Measurements from ENCODE around the gene BIK.

Gene BIK

DNA sequence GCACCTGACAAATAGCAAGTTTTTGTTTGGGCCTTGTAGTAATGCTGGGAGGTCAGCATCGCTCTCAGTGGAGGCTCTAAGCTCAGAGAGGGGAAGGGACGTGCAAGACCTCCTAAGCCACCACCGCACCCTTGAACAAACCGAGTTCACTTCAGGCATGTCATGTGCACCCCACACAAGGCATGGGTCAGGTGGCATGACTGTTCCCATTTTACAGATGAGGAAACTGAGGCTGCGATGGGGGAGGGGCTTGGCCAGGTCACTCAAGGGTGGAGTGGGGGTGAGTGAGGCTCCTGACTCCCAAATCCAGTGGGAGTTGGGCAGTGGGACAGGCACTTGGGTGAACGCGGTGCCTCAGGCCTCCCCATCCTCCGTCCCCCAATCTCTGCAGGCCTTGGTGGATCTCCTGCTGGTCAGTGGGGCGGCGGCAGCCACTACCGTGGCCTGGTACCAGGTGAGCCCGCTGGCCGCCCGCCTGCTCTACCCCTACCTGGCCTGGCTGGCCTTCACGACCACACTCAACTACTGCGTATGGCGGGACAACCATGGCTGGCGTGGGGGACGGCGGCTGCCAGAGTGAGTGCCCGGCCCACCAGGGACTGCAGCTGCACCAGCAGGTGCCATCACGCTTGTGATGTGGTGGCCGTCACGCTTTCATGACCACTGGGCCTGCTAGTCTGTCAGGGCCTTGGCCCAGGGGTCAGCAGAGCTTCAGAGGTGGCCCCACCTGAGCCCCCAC is 52.0 kb downstream of the BIK start:
- no peak for DNase-seq (ENCODE audit: low read depth)

DNA sequence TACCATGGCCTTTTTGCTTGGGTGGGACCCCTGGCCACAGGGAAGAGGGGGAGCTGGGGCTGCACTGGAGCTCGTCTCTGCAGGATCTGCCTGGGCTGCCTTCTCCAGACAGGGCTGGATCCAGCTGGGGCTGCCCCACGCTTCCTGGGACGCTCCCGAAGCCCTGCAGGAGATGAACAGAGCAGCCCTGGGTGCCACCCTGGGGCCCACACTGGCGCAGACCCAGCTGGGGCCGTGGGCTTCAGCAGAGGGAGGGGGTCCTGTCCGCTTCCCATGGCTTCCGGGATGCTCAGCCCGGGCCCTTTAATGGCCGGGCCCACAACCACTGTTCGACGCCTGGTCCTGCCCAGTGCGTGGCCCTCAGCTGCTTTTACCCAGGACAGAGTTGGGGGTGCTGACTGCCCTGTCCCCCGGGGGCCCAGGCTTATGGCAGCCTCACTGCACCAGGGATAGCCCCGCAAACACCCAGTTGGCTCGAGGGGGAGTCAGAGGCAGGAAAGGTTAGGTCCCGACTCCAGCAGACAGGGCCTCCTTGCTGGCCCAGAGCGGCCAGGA is 52.8 kb downstream of the BIK start:
- DNase-seq (ENCODE audit: low read depth) = no peak

DNA sequence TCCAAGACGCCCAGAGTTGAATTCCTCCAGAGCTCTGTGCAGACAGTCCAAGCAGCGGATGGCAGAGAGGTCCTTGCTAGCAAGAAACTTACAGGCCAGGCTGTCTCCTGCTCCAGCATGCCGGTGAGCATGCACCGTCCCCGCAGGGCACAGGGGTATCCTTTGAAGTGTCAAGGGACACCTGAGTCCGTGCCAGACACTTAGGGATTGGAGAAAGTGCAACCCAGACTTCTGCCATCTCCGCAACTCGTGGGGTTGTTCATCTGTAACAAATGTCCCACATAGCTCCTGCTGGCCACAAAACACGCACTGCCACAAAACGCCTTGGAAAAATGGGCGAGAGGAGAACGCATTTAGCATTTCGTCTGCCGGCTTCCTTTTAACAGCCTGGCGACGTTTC is 54.1 kb downstream of the BIK start:
- DNase-seq (ENCODE audit: low read depth) = no peak

GRCh38 chr22:43166132-43166930 is 55.8 kb downstream of the BIK start:
- no peak for DNase-seq (ENCODE audit: low read depth)

DNA sequence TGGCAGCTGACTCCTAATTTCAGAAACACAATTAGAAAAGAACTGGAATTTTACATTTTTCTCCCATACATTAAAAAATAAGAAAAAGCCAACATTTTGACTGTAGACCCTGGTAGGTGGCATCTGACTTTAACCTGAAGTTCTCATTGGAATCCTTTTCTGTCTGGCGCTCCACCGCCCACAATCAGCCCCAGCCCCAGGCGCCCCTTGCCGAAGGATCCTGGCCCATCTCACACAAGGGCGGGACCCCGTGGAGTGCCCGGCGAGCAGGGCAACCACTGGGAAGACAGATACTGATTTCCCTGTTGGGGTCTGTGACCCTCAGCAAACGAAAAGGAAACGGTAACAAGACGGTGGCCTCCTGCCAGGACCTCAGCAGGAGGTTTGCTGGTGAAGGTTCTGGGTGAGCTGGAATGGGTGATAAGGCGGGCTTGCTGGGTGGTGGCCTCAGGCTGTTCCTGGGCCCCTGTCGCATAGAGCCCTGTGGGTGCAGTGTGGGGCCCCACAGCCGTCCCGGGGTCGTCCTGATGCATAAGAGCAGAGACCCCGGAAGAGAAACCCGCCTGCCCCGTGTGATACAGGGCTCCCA is 56.5 kb downstream of the BIK start:
- DNase-seq (ENCODE audit: low read depth) = no peak

DNA sequence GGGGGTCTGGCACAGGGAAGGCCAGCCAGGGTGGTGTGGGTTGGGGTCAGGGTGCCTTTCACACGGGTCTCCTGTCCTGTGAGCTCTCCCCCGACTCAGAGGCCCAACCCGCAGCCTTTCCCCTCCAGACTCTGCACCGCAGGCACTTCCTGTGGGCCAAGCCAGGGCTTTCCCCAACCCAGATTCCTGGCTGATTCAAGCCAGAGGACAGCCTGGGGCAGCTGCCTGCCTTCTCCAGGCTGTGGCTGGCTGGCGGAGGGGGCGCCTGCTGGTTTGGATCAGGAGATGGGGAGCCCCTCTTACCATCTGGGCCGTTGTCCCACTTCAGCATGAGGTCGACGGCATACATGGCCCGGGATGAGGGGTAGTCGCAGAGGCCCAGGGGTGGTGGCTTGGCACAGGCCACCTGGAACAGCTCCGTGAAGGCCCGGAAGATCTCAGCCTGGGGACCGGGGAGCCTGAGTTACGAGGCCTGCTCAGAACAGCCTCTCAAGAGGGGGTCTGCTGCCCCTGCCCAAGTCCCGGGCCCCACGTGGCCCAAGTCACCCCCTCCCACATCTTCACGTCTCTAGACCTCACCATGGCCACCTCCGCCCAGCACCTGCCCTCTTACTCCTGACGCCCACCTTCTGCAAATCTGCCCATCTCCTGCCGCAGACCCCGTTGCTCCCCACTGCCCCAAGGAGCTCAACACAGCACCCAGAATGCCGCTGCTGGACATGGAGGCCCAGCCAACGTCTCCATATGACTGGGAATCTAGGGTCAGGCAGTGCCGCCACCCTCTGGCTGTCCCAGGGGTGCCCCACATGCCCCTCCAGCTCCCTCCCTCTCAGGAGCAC is 58.1 kb downstream of the BIK start:
- DNase-seq (ENCODE audit: low read depth) = no peak

DNA sequence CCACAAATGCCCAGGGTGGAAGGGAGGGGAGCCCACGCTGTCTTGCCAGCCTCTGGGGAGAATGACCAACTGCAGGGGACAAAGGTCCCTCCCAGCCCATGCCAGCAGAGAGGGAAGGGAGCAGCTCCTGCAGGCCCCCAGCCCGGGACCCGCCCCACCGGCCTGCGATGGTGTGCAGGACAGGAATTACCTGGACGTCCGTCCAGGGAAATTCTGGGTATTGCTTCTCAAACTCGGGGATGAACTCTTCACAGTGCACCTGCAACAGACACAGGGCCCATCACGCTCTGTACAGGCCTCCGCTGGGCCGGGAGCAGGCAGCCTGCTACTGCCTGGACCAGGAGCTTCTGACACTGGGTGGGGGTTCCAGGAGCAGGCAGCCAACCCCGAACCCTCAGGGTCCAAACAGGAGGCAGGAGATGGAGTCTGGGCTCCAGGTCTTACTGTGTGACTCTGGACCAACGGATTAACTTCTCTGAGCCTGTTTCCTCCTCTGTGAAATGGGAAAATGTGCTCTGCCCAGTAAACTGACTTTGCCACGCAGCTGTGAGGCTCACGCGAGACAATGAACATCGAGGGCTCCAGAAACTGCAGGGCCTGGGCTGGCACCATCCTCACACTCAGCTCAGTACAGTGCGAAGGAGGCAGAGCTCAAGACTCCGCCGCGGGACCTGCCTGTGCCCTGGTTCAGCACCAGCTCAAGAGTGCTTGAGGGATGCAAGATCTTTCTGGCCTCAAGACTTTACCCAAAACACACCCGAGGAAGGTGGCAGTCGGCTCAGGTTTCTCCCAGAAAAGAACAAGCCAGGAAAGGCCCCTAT is 59.0 kb downstream of the BIK start:
- DNase-seq (ENCODE audit: low read depth) = no peak

GRCh38 chr22:43170131-43170480 is 59.6 kb downstream of the BIK start:
- no peak for DNase-seq (ENCODE audit: low read depth)

- no peak for DNase-seq (ENCODE audit: low read depth)
These were observed 60.5 kb downstream of the BIK start for GRCh38 chr22:43171019-43171491.

DNA sequence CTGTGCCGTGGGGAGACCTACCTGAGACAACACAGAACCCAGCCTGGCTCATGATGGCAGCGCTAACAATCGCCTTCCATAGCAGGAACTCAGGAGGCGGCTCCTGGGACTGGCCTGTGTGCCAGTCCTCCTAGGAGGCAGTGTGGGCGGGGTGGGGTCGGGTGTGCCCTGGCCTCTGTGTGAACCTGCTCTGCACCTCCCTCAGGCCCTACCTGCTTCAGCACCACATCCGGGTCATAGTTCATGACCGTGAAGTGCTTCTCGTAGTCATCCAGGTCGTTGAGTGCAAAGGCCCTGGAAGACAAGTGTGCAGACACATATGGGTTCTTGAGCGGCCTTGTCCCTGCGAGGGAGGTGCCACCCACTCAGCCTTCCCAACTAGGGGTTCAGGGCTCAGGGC is 61.1 kb downstream of the BIK start:
- DNase-seq (ENCODE audit: low read depth) = no peak

GRCh38 chr22:43172191-43172590 is 61.6 kb downstream of the BIK start:
- no peak for DNase-seq (ENCODE audit: low read depth)

DNA sequence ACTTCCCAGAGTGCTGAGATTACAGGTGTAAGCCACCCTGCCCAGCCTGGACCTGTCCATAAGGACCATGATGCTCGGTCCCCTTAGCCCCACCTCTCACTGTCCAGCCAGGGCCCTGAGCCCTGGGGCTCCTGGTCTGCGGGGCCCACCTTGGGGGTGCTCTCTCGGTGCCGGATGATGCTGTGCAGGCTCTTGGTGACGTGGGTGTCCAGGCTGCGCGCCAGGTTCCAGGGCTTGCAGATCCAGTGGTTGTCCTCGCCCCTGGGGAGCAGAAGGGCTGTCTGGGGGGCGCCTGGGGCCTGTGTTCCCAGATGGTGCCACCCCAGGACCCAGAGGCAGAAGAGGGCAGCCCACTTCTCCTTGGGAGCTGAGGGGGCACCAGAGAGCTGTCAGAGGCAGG is 63.0 kb downstream of the BIK start:
- no peak for DNase-seq (ENCODE audit: low read depth)

DNA sequence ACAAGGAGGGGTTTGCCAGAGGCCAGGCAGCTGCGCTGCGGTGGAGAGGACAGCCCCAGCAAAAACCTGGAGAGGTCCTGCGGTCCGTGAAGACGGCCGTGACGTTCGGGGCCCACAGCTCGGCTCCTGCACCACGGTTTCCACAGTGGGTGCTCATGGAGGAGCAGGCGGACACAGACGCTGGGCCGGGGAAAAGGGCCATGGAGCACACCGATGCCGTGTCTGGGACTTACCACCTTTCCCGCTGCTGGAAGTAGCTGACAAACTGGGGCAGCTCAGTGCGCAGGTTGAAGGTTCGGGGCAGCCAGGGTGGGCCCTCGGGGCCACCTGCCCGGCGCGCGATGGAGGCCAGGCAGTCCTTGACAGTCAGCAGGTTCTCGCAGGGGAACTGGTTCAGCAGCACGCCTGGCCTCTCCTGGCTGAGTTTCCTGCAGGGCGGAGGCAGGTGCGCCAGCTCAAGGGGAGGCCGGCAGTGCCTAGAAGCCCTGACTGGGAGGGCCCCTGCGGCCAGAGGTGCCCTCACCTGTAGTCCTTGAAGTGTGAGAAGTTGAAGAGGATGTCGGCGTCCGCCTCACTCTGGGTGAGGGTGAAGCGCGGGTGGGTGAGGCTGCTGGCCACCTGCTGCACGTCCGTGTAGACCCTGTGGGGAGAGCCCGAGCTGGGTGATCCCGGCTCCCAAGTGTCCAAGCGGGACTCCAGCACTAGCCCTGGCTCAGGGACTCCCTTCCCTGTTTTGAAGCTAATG is 63.6 kb downstream of the BIK start:
- no peak for DNase-seq (ENCODE audit: low read depth)

DNA sequence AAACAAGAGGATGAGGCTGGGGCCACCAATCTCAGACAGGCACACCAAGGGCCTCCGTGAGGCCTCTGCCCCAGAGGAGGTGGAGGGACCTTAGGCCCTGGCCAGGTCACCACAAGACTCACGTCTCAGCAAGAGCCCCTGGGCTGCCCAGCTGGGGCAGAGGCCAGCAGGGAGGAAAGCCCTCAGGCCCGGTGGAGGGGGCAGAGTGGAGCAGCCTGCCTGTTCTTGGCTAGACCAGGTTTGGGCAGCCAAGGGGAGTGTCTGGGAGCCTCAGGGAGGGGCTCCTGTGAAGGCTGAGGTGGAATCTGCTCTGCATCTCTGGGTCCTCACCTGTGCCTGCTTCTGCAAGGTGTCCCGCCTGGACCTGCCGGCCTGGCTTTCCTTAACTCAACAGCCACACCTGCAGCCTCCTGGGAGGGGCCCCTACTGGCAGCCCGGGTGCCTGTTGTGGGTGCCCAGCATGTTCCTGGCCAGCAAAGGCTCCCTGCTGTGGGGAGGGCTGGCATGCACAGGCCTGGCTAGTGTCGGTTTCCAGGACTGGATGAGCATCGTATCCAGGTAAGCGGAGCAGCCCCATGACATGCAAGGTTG is 64.5 kb downstream of the BIK start:
- DNase-seq (ENCODE audit: low read depth) = no peak

DNA sequence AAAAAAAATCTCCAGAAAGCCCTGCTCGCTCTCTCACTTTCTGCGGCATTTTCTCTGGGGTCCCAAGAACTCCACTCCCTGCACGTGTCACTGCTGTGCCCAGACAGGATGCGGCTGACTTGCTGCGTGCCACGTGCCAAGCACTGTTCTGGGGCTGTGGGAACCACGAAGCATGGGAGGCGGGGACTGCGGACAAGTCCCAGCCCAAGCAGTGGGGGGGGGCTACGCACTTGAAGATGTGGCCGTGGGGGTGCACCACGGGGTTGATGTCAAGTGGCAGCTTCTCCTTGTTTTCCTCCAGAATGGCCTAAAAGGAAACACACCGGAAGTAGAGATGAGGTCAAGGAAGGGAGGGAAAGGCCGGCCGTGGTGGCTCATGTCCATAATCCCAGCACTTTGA is 65.5 kb downstream of the BIK start:
- DNase-seq (ENCODE audit: low read depth) = no peak

DNA sequence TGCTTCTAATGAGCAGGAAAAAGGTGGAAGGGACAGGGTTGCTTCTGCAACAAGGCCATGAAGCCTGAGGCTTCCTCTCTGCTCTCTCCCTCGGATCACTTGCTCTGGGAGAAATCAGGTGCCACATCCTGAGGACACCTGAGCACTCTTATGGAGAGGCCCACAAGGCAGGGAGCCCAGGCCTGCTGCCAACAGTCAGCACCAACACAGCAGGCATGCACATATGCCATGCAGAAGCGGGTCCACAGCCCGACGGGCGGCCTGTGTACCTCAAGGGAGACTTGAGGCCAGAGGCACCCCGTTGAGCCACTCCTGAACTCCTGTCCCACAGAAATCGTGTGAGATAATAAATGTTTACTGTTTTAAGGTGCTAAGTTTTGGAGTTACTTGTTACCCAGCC is 66.9 kb downstream of the BIK start:
- no peak for DNase-seq (ENCODE audit: low read depth)
